ENCODE results near the gene INSR.
"Not testable (repeated sequence)": the region's sequence is repeated elsewhere in the genome, so short reads cannot be mapped to it uniquely, and the experiment has no call there.

INSR gene

DNA sequence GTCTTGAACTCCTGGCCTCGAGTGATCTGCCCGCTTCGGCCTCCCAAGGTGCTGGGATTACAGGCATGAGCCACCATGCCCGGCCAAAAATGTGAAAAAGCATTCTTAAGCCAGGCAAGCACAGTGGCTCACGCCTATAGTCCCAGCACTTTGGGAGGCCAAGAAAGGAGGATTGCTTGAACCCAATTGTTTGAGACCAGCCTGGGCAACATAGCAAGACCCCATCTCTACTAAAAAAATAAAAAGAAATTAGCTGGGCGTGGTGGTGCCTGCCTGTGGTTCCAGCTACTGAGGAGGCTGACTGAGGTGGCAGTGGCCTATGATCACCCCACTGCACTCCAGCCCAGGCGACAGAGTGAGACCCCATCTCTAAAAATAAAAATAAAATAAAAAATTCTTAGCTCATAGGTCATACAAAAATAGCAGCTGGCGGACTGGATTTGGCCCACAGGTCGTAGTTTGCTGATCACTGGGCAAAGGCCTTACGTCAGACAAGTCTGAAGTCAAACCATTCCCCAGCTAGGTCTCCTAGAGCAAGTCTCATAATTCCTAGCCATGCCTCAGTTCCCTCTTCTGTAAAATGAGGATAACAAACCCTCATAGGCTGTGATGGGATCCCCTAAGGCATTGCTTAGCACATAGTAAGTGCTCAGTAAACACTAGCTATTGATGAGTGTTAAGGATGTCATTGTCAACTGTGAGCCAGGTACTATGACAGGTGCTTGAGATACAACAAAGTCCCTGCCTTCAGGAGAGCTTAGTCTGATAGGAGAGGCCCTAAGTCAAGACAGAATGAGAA lies 36.0 kb downstream of the INSR start:
- no peak for DNase-seq (ENCODE audit: low read depth in 3 of 3)

DNA sequence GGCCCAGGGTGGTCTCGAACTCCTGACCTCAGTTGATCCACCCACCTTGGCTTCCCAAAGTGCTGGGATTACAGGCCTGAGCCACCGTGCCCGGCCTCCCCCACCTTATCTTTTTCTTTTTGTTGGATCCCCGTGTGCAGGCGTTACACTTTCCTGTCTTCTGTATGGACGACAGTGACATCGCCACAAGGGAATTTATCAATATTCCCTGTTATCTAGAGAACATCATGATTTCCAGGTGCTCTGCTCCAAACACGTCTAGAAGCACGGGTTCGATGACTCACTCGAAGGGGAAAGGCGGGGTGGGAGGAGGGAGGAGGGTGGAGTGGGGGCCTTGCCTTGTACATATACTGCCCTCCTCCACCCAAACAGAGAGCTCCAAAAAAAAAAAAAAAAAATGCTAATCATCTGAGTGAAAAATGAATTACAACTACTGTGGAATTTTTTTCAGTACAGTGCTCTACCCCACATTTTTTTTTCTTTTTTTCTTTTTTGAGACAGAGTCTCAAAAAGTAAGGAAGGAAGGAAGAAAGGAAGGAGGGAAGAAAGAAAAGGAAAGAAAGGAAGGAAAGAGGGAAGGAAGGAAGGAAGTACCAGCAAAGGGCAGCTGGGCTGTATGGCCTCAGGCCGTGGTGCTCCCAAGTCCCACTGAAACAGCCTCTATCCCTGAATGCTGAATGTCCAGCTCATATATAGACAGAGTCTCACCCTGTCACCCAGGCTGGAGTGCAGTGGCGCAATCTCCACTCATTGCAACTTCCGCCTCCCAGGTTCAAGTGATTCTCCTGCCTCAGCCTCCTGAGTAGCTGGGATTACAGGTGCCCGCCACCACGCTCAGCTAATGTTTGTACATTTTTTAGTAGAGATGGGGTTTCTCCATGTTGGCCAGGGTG lies 36.8 kb downstream of the INSR start:
- DNase-seq (ENCODE audit: low read depth in 3 of 3) = no peak

DNA sequence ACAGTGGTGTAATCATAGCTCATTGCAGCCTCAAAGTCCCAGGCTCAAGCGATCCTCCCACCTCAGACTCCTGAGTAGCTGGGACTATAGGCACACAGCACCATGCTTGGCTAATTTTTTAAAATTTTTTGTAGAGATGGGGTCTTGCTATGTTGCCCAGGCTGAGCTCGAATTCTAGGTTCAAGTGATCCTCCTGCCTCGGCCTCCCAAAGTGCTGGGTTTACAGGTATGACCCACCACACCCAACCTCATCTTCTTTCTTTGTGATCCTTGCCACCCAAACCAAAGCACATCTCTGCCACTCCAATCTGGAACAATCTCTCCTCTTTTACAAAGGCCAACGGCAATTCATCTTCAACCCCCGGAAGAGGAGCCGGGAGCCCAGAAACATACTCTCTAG lies 38.6 kb downstream of the INSR start:
- DNase-seq (ENCODE audit: low read depth in 3 of 3) = no peak

DNA sequence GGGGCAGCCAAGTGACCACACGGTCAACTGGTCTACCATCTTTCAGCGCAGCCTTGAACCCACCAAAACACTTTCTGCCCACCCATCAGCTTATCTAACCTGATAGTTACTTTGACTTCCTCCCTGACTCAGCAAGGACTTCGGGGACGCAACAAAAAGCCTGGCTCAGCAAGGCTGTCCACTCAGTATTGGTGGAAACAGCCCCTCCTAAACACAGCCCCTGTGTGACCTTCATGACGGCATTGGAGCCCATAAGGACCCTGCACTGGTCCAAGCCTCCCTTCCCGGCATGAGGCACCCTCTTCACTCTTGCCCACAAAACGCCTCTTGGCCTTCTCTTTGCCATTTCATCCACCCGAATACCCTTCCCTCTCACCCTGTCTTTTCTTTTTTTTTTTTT lies 39.1 kb downstream of the INSR start:
- no peak for DNase-seq (ENCODE audit: low read depth in 3 of 3)

DNA sequence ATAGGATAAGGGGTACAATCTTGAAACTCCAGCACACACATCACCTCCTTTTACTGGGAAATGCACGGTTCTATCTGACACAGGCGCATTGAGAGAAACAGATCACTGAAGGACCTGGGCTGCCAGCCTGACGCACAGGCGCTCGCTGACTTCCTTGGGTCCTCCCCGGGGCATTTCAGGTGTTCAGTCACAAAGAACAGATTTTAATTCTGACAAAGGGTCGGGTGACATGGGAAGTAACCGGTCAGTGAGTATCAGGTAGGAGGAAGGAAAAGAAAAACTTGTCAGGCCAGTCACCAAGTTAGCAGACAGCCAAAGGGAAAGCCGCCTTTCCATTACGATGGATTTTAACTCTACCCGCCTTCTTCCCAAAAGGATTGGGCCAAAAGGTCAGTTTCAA lies 39.6 kb downstream of the INSR start:
- no peak for DNase-seq (ENCODE audit: low read depth in 3 of 3)

DNA sequence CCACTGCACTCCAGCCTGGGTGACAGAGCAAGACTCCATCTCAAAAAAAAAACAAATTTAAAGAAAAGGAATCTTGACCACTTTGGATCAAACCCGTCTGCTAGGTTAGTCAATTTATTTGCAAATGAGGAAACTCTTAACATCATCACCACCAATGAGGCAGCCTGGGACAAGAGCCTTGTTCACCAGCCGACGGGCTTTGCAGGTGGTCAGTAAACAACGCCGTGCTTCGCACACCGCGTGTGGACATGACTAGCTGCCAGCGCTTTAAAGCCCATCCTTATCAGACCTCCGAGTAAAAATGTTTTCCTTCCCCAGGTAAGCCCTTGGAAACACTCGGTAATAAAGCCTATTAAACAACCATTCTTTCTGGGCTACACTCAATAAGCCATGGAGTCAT lies 41.9 kb downstream of the INSR start:
- no peak for DNase-seq (ENCODE audit: low read depth in 3 of 3)

DNA sequence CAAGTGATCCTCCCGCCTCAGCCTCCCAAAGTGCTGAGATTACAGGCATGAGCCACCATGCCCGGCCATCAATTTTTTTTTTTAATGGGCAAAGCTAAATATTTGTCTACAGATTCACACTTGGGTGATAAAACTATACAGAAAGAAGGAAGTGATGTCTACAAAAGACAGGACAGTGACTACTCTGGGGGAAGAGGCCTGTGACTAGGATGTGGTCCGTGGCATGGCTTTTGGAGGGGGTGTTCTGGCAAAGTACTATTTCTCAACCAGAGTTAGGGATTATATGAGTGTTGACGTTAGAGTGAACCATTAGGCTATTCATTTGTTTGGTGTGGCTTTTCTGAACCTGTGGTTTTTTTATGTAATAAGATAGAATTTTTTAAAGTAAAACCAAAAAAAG lies 42.7 kb downstream of the INSR start:
- DNase-seq (ENCODE audit: low read depth in 3 of 3) = no peak

DNA sequence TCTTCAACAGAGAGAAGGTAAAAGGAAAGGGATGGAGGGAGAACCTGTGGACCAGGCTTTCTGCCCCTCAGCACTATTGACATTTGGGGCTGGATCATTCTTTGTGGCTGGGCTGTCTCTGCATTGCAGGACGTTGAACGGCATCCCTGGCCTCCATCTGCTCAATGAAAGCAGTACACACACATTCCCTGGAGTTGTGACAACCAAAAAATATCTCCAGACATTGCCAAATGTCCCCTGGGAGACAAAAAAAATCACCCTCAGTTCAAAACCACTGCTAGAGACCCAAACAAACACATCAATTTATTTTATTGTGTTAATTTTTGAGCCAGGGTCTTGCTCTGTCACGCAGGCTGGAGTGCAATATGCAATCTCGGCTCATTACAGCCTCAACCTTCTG lies 43.3 kb downstream of the INSR start:
- DNase-seq (ENCODE audit: low read depth in 3 of 3) = no peak

DNA sequence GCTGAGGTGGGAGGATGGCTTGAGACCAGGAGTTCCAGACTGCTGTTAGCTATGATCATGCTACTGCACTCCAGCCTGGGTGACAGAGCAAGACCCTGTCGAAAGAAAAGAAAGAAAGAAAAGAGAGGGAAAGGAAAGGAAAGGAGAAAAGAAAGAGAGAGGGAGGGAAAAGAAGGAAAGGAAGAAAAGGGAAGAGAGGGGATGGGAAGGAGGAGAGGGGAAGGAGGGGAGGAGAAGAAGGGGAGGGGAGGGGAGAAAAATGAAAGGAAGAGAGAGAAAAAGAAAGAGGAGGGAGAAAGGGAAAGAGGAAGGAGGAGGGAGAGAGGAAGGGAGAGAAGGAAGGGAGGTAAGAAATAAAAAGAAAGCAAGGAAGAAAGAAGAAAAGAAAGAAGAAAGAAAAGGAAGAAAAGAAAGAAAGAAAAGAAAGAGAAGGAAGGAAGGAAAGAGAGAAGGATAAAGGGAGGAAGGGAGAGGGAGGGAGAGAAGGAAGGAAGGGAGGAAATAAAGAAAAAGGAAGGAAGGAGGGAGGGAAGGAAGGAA lies 44.1 kb downstream of the INSR start:
- DNase-seq (ENCODE audit: low read depth in 3 of 3) = no peak

DNA sequence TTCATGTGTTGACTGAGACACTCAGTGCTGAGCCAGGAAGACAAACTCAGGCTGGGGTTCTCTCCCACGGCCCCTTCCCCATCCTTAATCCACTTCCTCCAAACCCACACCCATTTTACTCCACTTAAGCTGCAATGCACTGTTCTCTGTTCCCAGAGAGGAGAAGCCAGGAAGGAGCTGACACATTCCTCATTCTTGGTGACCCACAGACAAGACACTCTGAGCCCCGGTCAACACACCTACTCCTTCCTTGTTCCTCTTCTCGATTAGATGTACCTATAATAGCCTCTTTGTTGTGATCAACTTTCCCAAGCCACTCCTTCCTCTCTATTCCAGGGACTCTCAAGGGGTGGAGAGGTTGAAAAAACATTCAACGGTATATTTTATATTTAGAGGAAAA lies 47.1 kb downstream of the INSR start:
- DNase-seq (ENCODE audit: low read depth in 3 of 3) = no peak

DNA sequence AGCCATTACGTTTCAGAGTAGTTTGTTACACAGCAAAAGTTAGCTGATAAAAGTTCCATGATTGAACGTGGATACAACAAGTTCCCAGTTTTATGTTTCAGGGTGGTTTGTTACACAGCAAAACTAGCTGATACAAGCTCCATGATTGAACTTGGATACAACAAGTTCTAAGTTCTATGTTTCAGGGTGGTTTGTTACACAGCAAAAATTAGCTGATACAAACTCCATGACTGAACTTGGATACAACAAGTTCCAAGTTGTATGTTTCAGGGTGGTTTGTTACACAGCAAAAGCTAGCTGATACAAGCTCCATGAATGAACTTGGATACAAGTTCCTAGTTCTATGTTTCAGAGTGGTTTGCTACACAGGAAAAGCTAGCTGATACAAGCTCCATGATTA lies 47.6 kb downstream of the INSR start:
- no peak for DNase-seq (ENCODE audit: low read depth in 3 of 3)

DNA sequence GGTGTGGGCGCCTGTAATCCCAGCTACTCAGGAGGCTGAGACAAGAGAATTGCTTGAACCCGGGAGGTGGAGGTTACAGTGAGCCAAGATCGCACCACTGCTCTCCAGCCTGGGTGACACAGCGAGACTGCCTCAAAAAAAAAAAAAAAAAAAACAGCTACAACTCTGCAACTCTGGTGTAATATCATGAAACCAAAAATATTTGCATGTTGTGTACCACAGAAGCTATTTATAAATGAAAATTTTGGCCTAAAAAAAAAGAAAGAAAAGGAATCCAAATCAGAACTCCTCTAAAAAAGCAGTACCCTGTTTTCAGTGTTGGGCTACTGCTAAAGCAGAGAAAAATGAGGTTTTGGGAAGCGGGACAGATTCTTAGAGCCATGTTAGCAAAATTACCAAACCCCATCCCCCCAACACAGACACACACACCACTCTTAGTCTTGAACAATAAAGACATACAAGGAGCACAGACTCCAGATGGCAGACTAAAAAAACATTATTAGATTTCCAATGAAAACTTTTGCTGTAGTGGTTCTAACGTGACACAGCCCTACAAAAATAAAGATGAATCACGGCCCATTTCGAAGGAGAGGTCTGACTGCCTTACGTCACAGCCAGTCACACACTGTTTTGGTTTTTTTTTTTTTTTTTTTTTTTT lies 51.5 kb downstream of the INSR start:
- no peak for DNase-seq (ENCODE audit: low read depth in 3 of 3)

DNA sequence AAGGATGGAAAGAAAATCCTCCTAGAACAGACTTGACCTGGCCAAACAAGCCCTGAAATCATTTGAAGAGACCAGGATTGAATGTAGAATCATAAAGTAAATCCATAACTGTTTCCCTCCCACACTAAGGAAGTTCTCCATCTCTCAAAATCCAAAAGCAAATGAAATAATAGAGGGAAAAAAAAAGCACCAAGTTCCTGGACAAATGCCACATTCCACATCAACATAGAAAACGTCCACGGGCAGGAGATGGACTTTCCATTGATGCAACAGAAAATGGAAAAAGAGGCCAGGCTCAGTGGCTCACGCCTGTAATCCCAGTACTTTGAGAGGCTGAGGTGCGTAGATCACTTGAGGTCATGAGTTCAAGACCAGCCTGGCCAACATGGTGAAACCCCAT lies 56.2 kb downstream of the INSR start:
- DNase-seq (ENCODE audit: low read depth in 3 of 3) = no peak

DNA sequence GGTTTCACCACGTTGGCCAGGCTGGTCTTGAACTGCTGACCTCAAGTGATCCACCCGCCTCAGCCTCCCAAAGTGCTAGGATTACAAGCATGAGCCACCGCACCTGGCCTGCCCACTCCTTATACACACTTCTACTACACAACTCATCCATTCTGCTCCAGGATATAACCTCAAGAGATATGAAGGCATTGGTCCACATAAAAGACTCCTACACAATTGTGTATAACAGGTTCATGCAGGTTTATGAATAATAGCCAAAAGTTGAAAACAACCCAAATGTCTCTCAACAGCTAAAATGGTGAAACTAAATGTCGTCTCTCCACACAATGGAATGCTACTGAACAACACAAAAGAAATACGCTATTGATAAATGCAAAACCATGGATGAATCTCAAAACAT lies 58.1 kb downstream of the INSR start:
- no peak for DNase-seq (ENCODE audit: low read depth in 3 of 3)

DNA sequence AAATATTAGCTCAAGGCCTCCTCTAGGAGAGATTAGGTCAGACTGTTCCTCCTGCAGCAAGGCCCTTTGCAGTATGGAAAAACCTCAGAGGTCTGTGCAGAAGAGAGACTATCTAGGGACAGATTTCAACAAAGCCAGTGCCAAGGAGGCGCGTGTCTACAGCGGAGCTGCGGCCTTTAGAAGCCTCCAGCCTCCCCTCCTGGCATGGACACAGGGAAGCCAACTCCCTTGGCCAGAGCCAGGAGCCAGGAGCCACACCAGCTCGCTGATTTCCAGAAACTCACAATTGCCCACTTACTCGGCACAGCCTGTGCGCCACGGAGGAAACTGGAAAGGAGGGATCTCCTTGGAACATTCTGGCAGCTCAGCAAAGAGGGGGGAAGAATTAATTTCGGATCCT lies 63.4 kb downstream of the INSR start:
- no peak for DNase-seq (ENCODE audit: low read depth in 3 of 3)

DNA sequence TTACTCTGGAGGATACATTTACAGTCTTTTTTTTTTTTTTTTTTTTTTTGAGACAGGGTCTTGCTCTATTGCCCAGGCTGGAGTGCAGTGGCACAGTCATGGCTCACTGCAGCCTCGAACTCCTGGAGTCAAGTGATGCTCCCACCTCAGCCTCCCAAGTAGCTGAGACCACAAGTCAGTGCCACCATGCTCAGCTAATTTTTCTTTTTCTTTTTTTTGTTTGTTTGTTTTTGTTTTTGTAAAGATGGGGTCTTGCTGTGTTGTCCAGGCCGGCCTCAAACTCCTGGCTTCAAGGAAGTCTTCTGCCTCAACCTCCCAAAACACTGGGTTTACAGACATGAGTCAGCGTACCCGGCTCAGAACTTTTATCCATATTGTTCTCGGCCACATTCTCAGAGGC lies 64.5 kb downstream of the INSR start:
- DNase-seq (ENCODE audit: low read depth in 3 of 3) = no peak

DNA sequence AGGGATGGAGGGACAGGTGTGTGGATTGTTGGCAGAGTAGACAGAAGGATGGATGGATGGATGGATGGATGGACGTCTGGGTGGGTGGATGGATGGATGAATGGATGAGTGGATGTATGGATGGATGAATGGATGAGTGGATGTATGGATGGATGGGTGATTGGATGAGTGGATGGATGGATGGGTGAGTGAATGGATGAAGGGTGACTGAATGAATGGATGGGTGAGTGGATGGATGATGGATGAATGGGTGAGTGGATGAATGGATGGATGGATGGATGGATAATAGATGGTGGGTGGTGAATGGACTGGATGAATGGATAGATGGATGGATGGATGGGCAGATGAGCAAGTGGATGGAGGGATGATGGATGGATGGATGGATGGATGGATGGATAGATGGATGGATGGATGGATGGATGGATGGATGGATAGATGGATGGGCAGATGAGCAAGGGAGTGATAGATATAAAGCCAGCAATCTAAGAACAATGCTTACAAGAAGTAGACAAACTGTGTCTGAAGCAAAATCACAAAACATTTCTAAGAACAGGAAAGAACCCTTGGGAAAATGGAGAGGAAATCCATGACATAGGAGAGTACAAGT lies 65.2 kb downstream of the INSR start:
- DNase-seq (ENCODE audit: low read depth in 3 of 3) = no peak

DNA sequence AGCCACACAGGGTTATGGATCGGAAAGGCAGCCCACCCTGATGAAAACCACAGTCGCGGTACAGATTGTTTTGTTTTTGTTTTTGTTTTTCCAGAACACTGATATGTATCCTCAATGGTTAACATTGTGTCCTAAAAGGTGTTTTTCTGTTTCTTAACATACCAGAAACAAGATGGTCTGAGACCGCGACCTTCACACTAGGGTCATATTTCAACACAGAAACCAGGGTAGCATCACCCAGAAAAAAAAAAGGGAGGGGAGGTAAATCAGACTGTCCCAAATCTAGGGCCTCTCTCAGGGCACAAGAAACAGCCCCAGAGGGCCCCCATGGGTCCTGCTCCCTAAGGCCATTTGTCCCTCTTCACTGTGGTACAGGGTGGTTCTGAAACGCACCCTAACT lies 66.5 kb downstream of the INSR start:
- DNase-seq (ENCODE audit: low read depth in 3 of 3) = no peak

DNA sequence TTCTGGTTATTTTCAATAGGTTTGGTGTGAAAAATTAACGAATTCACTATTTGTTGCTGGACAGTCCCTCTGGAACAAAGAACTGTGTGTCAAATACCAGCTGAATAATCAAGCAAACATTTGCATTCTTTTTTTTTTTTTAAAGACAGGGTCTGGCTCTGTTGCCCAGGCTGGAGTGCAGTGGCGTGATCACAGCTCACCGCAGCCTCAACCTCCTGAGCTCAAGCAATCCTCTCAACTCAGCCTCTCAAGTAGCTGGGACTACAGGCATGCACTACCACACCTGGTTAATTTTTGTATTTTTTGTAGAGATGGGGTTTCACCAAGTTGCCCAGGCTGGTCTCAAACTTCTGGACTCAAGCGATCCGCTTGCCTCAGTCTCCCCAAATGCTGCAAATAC lies 67.1 kb downstream of the INSR start:
- DNase-seq (ENCODE audit: low read depth in 3 of 3) = not testable (repeated sequence)

DNA sequence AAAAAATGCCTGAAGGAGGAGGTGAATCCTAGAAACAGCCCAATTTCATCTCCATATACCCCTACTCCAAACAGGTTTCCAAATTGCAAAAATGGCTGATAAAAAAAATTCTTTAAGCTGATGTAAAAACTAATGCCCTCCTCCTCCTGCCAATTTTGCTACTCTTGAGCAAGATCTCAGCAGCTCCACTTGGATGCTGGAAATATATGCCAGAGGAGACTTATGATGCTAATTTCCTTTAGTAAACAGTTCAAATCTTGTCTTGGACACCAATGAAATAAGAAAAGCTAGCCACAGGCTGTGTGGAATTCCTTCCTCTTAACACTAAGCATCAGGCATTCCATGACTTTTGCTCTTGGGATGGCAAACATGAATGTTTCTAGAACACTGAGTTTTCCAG lies 67.5 kb downstream of the INSR start:
- DNase-seq (ENCODE audit: low read depth in 3 of 3) = no peak

DNA sequence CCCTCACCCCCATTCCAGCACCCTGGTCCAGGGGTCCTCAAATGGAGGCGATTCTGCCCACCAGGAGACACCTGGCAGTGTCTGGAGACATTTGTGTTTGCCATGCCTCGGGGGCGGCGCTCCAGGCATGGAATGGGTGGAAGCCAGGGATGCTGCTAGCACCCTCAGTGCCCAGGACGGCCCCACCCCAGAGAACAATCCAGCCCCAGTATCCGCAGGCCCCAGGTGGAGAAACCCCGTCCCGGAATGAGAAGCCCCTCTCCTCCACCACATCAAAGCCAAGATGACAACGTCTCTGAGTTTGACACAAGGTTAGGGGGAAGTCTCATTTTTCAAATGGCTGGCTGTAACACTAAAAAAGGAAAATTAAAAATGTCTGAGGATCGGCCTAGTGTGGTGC lies 68.5 kb downstream of the INSR start:
- no peak for DNase-seq (ENCODE audit: low read depth in 3 of 3)

DNA sequence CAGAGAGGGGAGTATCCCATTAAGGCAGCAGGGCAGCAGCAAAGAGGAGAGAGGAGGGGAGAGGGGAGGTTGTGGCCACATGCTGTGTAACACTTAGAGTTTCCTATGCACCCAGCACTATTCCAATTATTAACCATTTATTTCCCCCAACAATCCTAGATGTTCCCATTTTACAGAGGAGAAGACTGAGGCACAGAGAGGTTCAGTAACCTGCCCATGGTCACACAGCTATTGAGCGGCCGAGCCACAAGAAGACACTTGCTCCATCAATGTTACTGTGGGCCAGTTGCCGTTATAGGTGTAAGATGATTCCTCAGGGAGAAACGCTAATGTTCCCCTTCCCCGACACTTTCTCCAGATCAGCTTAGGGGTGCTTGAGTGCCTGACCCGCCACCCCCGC lies 69.2 kb downstream of the INSR start:
- no peak for DNase-seq (ENCODE audit: low read depth in 3 of 3)

Data from stimulated activated CD4-positive, alpha-beta T cell treated with anti-CD3 and anti-CD28 coated beads, TNF-alpha, amount 100 ng/mL, for 48 hours (primary cell).